GM19467 (cell line): Measurements from ENCODE around the gene PRELID2.
"Not testable (repeated sequence)": the region's sequence is repeated elsewhere in the genome, so short reads cannot be mapped to it uniquely, and the experiment has no call there.

ENCODE experiments used
- ATAC-seq: cut with Tn5 transposase; IDR thresholded peaks from one replicate; pipeline ENCODE4 v1.9.1; 2021; ENCODE audit warnings: mild to moderate bottlenecking, moderate library complexity; ENCODE audit not compliant: unreplicated experiment

Gene PRELID2

DNA sequence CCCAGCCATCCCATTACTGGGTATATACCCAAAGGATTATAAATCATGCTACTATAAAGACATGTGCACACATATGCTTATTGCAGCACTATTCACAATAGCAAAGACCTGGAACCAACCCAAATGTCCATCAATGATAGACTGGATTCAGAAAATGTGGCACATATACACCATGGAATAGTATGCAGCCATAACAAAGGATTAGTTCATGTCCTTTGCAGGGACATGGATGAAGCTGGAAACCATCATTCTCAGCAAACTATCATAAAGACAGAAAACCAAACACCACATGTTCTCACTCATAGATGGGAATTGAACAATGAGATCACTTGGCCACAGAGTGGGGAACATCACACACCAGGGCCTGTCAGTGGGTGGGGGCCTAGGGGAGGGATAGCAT, 36.6 kb downstream of the PRELID2 start:
- ATAC-seq = not testable (repeated sequence)

- no peak for ATAC-seq
Observed at GRCh38 chr5:145797336-145797735, 37.8 kb downstream of the PRELID2 start.

- ATAC-seq = no peak
Observed at GRCh38 chr5:145796318-145796717, 38.8 kb downstream of the PRELID2 start.

DNA sequence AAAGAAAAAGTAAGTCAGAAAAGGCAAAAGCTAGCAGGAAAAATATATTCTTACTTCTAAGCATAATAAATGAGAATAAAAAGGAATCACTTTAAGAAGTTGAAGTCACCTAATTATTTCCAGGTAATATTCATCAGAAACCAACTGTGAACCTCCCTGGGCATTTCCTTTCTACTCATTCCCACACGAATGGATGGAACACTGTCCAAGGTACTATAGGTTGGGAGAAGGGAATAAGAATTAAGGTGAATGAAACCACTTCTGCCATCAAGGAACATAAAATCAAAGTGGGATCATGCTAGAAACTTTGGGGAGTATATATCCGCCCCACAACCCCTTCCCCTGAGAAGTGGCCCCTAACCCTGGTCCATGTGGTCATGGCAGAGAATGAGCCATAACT, 41.6 kb downstream of the PRELID2 start:
- no peak for ATAC-seq

DNA sequence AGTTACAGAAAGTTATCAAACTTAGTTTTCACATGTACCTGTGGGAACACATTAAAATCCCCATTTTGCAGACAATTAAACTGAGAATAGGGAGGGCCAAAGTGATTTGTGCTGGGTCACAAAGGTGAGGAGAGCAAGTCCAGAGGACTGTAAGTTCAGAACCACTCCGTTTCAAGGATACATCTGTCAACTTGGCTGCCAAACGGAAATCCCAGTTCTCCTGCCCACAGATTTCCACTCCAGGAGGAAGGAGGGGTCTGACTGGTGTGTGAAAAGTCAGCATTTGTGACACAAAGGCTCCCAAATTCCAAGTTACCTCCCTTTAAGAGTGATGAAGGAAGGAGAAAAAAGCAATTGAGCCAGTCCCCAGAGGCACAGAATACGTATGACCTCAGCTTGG, 42.3 kb downstream of the PRELID2 start:
- no peak for ATAC-seq

- ATAC-seq = no peak
Observed at GRCh38 chr5:145791866-145792265, 43.3 kb downstream of the PRELID2 start.

GRCh38 chr5:145787996-145788395, 47.1 kb downstream of the PRELID2 start:
- no peak for ATAC-seq

- ATAC-seq = no peak
Observed at GRCh38 chr5:145787507-145787906, 47.6 kb downstream of the PRELID2 start.

- no peak for ATAC-seq
Observed at GRCh38 chr5:145787001-145787400, 48.1 kb downstream of the PRELID2 start.

DNA sequence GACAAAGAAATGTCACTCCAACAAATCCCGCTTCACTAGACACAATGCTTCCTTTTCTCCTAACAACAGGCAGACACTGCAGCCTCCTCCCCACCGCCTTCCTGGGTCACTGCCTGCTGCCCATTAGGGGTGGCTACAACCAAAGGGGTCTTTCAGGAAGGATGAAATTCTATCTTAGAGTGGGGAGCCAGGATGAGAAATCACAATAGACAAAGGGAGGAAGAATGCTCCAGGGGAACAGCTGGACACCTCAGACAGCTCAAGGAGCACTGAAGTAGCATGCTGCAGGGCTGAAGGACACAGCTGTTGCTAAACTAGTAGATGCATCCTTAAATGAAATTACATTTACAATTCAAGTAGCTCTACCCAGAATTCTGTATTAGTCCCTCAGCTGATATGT, 54.2 kb downstream of the PRELID2 start:
- ATAC-seq = no peak

DNA sequence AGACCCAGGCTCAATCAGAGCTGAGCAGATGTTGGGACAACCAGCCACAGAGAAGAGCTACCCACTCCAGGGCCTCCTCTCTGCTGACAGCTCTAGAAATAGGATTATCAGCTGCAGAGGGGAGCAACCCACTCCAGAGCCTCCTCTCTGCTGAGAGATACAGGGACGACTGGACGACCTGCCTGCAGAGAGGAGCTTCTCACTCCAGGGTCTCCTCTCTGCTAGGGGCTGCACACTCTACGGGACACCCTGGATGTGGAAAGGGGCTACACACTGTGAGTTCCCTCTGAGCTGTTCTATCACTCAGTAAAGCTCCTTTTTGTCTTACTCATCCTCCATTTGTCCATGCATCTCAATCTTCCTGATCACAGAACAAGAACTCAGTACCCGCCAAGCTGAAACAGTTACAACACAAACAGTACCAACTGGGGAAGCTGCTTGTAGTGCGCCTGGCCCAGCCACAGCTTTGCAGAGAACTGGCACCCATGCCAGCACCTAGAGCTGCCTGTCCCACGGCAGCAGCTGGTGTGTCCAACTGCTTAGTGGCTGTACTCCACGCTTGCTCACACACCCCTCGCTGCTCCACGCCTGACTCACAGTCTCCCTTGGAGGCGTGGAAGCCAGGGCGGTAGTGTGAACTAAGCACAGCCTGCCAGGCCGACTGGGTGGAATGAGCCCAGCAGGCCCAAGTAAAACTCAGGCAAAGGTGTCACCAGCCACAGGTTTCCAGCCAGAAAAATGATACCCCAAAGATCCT, 56.8 kb downstream of the PRELID2 start:
- ATAC-seq = no peak

GRCh38 chr5:145777445-145778063, 57.6 kb downstream of the PRELID2 start:
- ATAC-seq = no peak

- ATAC-seq = no peak
Observed at GRCh38 chr5:145776886-145777285, 58.3 kb downstream of the PRELID2 start.

DNA sequence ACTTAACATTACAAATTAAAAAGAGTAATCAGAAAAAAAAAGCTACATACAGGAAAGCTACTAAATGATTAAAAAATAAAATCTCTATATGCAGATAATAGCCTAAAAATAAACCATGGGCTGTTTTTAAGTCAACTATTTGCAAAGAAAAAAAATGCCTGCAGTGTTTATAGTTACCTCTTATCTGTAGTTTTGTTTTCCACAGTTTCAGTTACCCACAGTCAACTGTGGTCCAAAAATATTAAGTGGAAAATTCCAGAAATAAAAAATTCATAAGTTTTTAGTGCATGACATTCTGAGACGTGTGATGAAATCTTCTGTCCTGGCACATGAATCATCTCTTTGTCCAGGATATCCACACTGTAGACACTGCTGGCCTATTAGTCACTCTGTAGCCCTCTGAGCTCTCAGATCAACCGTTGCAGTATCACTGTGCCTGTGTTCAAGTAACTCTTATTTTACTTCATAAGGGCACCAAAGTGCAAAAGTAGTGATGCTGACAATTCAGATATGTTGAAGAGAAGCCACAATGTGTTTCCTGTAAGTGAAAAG, 59.2 kb downstream of the PRELID2 start:
- ATAC-seq = no peak

- ATAC-seq = no peak
Observed at GRCh38 chr5:145775411-145775810, 59.7 kb downstream of the PRELID2 start.

DNA sequence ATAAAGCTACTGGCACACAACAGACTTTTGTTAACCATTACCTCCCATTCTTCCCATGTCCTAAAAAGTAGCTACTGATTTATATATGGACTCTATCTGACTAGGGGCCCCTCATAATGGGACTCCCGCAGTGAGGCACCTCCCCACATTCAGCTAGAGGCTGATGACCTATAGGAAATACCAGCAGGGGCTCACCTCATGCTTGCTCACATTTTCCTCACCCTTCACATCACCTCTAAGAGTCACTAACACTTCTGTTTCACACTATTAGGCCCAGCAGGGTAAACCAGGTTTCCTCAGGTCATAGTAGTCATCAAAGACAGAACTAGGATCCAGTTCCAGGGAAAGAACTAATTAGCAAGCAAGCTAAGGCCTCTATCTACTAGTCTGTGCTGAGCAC, 60.7 kb downstream of the PRELID2 start:
- ATAC-seq = no peak

DNA sequence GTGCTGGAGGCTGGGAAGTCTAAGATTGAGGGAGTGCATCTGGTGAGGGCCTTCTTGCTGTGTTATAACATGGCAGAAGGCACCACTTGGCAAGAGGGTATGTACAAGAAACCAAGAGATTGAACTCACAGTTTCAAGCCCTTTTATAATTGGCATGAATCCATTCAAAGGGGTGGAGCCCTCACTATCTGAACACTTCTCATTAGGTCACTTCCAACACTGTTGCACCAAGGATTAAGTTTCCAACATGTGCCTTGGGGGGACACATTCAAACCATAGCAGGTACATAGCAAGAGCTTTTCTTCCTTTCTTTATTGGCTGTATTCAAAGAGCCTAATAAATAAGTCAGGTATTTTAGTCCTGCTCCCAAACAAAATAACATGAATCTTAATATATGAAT, 62.7 kb downstream of the PRELID2 start:
- ATAC-seq = no peak

- ATAC-seq = no peak
Observed at GRCh38 chr5:145768863-145769262, 66.3 kb downstream of the PRELID2 start.

GRCh38 chr5:145764325-145764724, 70.8 kb downstream of the PRELID2 start:
- ATAC-seq = no peak

- no peak for ATAC-seq
Observed at GRCh38 chr5:145762833-145763232, 72.3 kb downstream of the PRELID2 start.

- ATAC-seq = no peak
Observed at GRCh38 chr5:145761254-145761653, 73.9 kb downstream of the PRELID2 start.

DNA sequence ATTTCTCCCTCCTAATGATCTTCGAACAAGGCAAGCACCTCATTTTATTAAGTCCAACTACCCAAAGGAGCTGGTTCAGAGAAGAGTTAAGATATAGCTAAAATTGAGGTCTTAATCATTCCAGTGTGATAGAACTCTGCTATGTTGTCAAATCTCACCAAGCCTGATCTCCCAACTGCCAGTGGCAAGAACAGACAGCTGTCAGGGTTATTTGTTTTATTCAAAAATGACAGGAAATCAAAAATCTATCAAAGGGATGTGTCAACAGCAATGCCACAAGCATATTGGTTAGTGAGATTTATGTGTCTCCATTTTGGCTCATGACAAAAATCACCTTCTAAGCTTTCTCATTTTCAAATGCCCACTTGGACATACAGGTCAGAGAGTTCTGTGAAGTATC, 74.5 kb downstream of the PRELID2 start:
- ATAC-seq = no peak
